SU-DHL-6 (cell line): ENCODE results near the gene DCAKD.

Experiments
- EZH2phosphoT487 ChIP-seq: fragments of 200-600 bp; sonication (generic), shearing (Covaris generic); conservative IDR thresholded peaks from 2 replicates; pipeline ENCODE4 v1.6.1; 2018; ENCODE audit warnings: mild to moderate bottlenecking, antibody characterized with exemption, low read length, moderate library complexity, mixed read lengths
- TF ChIP-seq, protein P1 (sequence below): fragments of 200-600 bp; sonication (generic); IDR thresholded peaks from one replicate; pipeline ENCODE4 v1.5.1; 2017; ENCODE audit warnings: antibody characterized with exemption, mild to moderate bottlenecking, low read length, moderate library complexity; ENCODE audit not compliant: insufficient read depth, poor library complexity, severe bottlenecking

DNA sequence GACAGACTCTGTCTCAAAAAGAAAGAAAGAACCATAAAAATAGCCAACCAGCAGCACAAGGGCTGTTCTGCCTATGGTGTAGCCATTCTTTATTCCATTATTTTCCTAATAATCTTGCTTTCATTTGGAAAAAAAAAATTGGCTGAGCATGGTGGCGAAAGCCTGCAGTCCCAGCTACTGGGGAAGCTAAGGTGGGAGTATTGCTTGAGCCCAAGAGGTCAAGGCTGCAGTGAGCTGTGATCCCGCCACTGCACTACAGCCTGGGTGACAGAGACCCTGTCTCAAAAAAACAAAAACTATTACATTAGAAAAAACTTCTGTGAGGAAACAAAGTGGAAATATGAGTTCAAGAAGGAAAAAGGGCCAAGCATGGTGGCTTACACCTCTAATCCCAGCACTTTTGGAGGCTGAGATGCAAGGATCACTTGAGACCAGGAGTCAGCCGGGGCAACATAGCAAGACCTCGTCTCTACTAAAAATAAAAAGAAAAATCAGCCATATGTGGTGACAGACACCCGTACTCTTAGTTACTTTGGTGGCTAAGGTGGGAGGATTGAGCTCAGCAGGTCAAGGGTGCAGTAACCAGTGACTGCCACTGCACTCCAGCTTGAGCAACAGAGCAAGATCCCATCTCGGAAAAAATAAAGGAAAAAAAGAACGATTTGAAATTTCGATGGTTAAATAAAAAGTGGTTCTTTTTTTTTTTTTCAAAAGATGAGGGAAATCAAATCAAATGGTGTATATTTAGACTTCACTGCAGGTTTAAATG lies 2.5 kb downstream of the DCAKD start:
- TF ChIP-seq, protein P1, sequence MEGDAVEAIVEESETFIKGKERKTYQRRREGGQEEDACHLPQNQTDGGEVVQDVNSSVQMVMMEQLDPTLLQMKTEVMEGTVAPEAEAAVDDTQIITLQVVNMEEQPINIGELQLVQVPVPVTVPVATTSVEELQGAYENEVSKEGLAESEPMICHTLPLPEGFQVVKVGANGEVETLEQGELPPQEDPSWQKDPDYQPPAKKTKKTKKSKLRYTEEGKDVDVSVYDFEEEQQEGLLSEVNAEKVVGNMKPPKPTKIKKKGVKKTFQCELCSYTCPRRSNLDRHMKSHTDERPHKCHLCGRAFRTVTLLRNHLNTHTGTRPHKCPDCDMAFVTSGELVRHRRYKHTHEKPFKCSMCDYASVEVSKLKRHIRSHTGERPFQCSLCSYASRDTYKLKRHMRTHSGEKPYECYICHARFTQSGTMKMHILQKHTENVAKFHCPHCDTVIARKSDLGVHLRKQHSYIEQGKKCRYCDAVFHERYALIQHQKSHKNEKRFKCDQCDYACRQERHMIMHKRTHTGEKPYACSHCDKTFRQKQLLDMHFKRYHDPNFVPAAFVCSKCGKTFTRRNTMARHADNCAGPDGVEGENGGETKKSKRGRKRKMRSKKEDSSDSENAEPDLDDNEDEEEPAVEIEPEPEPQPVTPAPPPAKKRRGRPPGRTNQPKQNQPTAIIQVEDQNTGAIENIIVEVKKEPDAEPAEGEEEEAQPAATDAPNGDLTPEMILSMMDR: no peak
- no peak for TF ChIP-seq EZH2phosphoT487
